ENCODE measurements around the gene CYP2R1. TPM values are rescaled to one million over a fixed set of nuclear protein-coding genes. Genes with fewer than 3 reads are reported as not detected.

Gene CYP2R1
- total and polyA plus RNA-seq, 7 donors = 6.1 to 17.5 (median 12.3) TPM

DNA sequence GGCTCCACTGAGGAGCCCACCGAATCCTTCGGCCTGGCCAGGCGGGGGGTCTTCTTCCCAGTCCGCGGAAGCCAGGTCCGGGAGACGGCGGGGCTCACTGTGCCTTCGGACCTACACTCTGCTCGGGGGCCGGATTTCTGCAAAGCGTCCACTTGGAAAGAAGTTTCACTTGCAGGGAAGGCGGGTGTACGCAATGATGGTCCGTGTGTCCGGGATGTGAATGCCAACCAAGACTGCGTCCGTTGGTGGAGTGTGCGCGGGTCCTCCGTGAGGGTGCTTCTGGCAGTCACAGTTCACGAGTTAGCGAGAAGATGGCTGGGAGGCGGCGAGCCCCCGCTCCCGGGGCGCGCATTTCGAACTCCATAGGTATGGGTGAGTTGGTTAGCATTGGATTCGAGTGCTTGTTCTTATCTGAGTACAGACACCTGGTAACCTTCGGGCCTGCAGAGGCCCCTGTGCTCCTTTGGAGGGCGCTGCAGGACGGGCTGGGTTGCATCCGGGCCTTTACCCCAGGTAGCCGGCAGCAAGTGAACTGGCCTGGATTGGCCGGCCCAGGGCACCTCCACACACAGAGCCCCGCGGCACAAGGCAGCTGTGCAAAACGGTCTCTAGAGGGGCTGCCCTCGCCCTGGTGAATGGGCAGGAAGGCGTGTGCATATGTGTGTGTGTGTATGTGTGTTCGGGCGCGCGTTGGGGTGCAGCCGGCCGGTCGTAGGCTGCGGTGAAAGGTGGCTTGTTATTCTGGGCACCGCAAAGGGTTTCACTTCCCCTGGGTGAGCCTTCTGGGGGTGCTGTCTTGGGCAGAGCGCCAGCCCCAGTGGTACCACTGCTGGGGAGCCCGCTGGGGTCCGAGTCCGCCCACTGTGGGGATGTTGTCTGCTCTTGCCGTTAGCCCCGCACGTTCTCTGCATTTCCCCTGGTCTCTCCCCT, 13.3 kb upstream of the CYP2R1 start:
- Histone ChIP-seq H3K4me1 (peaks cover 0 to 20% (median 9%) of the 10 kb centered on the region in 4 donors), H3K9me3 (no peaks in the 10 kb centered on the region), H3K36me3 (no peaks in the 10 kb centered on the region), H3K27ac (peak overlapping the region in 2 of 4 donors; percentile 30 to 61), H3K4me3 (peak overlapping the region; percentile 36 to 64 (median 54)), H3K27me3 (no peaks in the 10 kb centered on the region)
- peak; percentile 72 for DNase-seq
- TF ChIP-seq EP300 (IDR thresholded peaks at IDR 0.05) = no peak
- peak in 1 of 4 donors; percentile 0 for TF ChIP-seq POLR2AphosphoS5 (IDR thresholded peaks at IDR 0.05)
- no peak for TF ChIP-seq POLR2A (IDR thresholded peaks at IDR 0.05)
- TF ChIP-seq, protein P1, sequence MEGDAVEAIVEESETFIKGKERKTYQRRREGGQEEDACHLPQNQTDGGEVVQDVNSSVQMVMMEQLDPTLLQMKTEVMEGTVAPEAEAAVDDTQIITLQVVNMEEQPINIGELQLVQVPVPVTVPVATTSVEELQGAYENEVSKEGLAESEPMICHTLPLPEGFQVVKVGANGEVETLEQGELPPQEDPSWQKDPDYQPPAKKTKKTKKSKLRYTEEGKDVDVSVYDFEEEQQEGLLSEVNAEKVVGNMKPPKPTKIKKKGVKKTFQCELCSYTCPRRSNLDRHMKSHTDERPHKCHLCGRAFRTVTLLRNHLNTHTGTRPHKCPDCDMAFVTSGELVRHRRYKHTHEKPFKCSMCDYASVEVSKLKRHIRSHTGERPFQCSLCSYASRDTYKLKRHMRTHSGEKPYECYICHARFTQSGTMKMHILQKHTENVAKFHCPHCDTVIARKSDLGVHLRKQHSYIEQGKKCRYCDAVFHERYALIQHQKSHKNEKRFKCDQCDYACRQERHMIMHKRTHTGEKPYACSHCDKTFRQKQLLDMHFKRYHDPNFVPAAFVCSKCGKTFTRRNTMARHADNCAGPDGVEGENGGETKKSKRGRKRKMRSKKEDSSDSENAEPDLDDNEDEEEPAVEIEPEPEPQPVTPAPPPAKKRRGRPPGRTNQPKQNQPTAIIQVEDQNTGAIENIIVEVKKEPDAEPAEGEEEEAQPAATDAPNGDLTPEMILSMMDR (IDR thresholded peaks at IDR 0.05) = peak in 2 of 4 experiments; percentile 35 to 40
- intact Hi-C loops (cut with DNase I) = loop anchor here (1.0 to 5.0 kb wide), 3 partner anchors 113 to 368 kb away; partner anchors contain the start of gene PDE3B
- 7 to 59% methylated on average over 58 of the region's 58 CpGs for WGBS, 2 donors

- H3K27ac ChIP-seq = peak overlapping the region in 2 of 4 donors; percentile 30 to 61
- DNase-seq = peak; percentile 88
- intact Hi-C loops (cut with DNase I) = loop anchor here (1.0 to 5.0 kb wide), 3 partner anchors 112 to 367 kb away; partner anchors contain the start of gene PDE3B
Measured at GRCh38 chr11:14904745-14905103, 12.7 kb upstream of the CYP2R1 start.

DNA sequence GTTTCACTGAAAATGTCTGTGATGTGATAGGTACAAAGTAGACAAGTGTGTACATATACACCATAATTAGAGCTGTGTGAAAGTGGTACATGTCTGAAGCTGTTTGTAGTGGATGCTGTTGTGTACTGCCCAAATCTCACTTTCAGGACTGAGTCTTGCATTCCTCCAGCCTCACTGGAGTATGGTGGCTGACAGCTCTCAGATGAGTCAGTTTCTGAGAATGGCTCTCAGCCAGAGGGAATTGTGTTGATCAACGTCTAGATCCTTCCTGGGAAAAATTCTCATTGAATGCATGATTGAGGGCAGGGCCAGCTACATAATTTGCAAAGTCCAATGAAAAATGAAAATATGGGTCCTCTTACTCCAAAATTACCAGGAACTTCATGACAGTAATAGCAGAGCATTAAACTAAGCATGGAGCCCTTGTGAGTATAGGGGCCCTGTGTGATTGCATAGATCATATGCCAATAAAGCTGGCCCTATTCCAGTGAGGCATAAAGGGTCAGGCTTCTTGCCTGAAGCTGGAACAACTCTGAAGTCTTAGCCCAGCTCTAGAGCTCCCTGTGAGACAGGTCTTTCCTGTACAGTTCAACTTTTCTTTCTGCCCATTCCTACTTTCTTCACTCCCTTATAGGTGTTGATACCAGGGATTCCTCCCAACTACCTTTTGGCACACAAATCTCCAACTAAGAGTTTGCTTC, 10.8 kb upstream of the CYP2R1 start:
- intact Hi-C loops (cut with DNase I) = no loop called here
- DNase-seq = no peak
- no peaks in the 10 kb centered on the region for H3K27me3 ChIP-seq
- no peaks in the 10 kb centered on the region for H3K9me3 ChIP-seq
- no peak for TF ChIP-seq POLR2A (IDR thresholded peaks at IDR 0.05)
- TF ChIP-seq, protein P1 (IDR thresholded peaks at IDR 0.05) = no peak
- no peak for TF ChIP-seq POLR2AphosphoS5 (IDR thresholded peaks at IDR 0.05)
- no peak for TF ChIP-seq EP300 (IDR thresholded peaks at IDR 0.05)
- no peaks in the 10 kb centered on the region for H3K36me3 ChIP-seq
- no peak overlapping the region for H3K4me3 ChIP-seq
- H3K27ac ChIP-seq = no peak overlapping the region
- H3K4me1 ChIP-seq = peaks cover 0 to 15% (median 9%) of the 10 kb centered on the region in 4 donors
- WGBS, 2 donors = 14 to 48% methylated on average over 1 of the region's 1 CpG

More at GRCh38 chr11:14904745-14905103, 12.7 kb upstream of the CYP2R1 start:
- peaks cover 0 to 20% (median 9%) of the 10 kb centered on the region in 4 donors for H3K4me1 ChIP-seq
- TF ChIP-seq POLR2AphosphoS5 (IDR thresholded peaks at IDR 0.05) = peak in 1 of 4 donors; percentile 14
- no peak for TF ChIP-seq POLR2A (IDR thresholded peaks at IDR 0.05)
- TF ChIP-seq, protein P1 (IDR thresholded peaks at IDR 0.05) = peak; percentile 81 to 92 (median 88)
- TF ChIP-seq EP300 (IDR thresholded peaks at IDR 0.05) = no peak
- H3K36me3 ChIP-seq = no peaks in the 10 kb centered on the region
- no peaks in the 10 kb centered on the region for H3K27me3 ChIP-seq
- WGBS, 2 donors = 5 to 33% methylated on average over 26 of the region's 26 CpGs
- H3K9me3 ChIP-seq = no peaks in the 10 kb centered on the region
- peak overlapping the region; percentile 36 to 64 (median 54) for H3K4me3 ChIP-seq

DNA sequence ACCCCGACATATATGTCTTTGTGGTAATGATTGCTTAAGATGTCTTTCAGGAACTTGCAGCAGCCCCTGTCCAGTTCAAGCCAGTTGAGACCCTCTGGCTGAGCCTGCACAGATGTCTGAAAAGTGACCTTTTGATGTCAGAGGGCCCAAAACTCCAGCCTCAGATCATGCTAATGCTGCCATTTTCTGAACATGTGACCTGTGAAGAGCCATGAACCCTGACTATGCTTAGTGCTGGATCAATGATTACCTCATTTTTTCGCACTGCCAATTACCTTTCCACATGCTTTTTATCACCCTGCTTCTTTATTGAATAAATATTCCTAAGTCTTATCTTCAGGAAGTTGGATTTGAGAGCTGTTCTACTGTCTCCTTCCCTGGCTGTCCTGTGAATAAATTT, 6.9 kb upstream of the CYP2R1 start:
- Histone ChIP-seq H3K4me1 (no peaks in the 10 kb centered on the region), H3K4me3 (no peak overlapping the region), H3K36me3 (no peaks in the 10 kb centered on the region), H3K9me3 (no peaks in the 10 kb centered on the region), H3K27ac (no peak overlapping the region), H3K27me3 (no peaks in the 10 kb centered on the region)
- 54 to 81% methylated on average over 2 of the region's 2 CpGs for WGBS, 2 donors
- DNase-seq = no peak
- intact Hi-C loops (cut with DNase I) = no loop called here
- TF ChIP-seq EP300 (IDR thresholded peaks at IDR 0.05) = no peak
- TF ChIP-seq, protein P1 (IDR thresholded peaks at IDR 0.05) = no peak
- TF ChIP-seq POLR2AphosphoS5 (IDR thresholded peaks at IDR 0.05) = no peak
- TF ChIP-seq POLR2A (IDR thresholded peaks at IDR 0.05) = no peak
